Occipital lobe (tissue), 2 donors: ENCODE data around the gene ART5. TPM values are rescaled to one million over a fixed set of nuclear protein-coding genes. Genes with fewer than 3 reads are reported as not detected.

Experiments used
- small RNA-seq: library from RNA; depleted of rRNA; stranded (forward); fragments of <200 nt; gene quantifications from one replicate; pipeline ENCODE3, GENCODE V24; 2014
- total RNA-seq: library from RNA; depleted of rRNA; stranded (reverse); fragments of >200 nt; gene quantifications from one replicate; pipeline ENCODE4 v1.2.3, GENCODE V29; 2014

ART5 gene
- total RNA-seq, 1 donor from 2014 or later: 0.62 TPM

Small RNA genes lying within 50 kb of the gene (small RNA-seq; reads per million reads assigned to genes)
- gene RF00019: not detected

Other genes with a start within 250 kb of the ART5 start
- 0.16 TPM for gene ART1, start 3.1 kb upstream of the ART5 start, total RNA-seq
- gene CHRNA10, start 29.4 kb upstream of the ART5 start, total RNA-seq: not detected
- 72.1 TPM for gene NUP98, start 155.6 kb upstream of the ART5 start, total RNA-seq
- gene PGAP2, start 166.6 kb upstream of the ART5 start, total RNA-seq: 9.4 TPM
- 2.0 TPM for gene RHOG, start 199.0 kb upstream of the ART5 start, total RNA-seq
- gene STIM1, start 213.7 kb upstream of the ART5 start, total RNA-seq: 12.3 TPM